Peyer's patch (tissue), 4 donors: ENCODE data around the gene SLC16A11.

ENCODE experiments used
- CTCF ChIP-seq, 6 experiments: fragments of 450-650 bp in 4 of 6; fragments of 200-600 bp in 2 of 6; sonication (generic) in 1 of 6; IDR thresholded peaks; one replicate each; pipeline ENCODE4 v1.5.1; 2017 to 2019; ENCODE audit warnings: antibody characterized with exemption in 6 of 6, mild to moderate bottlenecking in 3 of 6, moderate library complexity in 1 of 6
- POLR2A ChIP-seq, 2 donors: fragments of 450-650 bp; IDR thresholded peaks; one replicate each; pipeline ENCODE4 v1.5.1; 2017; ENCODE audit warnings: antibody characterized with exemption in 2 of 2, mild to moderate bottlenecking in 2 of 2, moderate library complexity in 2 of 2

- no peak for TF ChIP-seq CTCF (IDR thresholded peaks at IDR 0.05)
- peak in 1 of 2 donors; percentile 7 for TF ChIP-seq POLR2A (IDR thresholded peaks at IDR 0.05)
These were observed 2.3 kb upstream of the SLC16A11 start for GRCh38 chr17:7046127-7046724.
